Spleen (tissue), 11 donors: ENCODE results near the gene FBXW8. TPM values are rescaled to one million over a fixed set of nuclear protein-coding genes. Genes with fewer than 3 reads are reported as not detected.

Source experiments
- DNase-seq: peaks from one replicate; pipeline ENCODE4 v3.0.0-alpha.2; 2020
- H3K27ac ChIP-seq, 8 donors: fragments of 200-600 bp; sonication (generic) in 7 of 8; 1 replicate in 4 of 8; 2 replicates in 4 of 8; pipeline versions ENCODE4 v1.5.0 to v1.8.0; 2016 to 2021; ENCODE audit warnings: inconsistent platforms in 4 of 8, mild to moderate bottlenecking in 4 of 8, moderate library complexity in 1 of 8
- H3K27me3 ChIP-seq, 7 donors: fragments of 200-600 bp; sonication (generic) in 6 of 7; replicated peaks in 1 of 7; 1 replicate in 4 of 7; 2 replicates in 3 of 7; pipeline versions ENCODE4 v1.5.0 to v1.8.0; 2016 to 2021; ENCODE audit warnings: inconsistent platforms in 3 of 7, mild to moderate bottlenecking in 1 of 7
- H3K36me3 ChIP-seq, 6 donors: fragments of 200-600 bp; sonication (generic) in 5 of 6; 1 replicate in 4 of 6; 2 replicates in 2 of 6; pipeline versions ENCODE4 v1.5.0 to v1.8.0; 2016 to 2021; ENCODE audit warnings: inconsistent platforms in 2 of 6
- H3K4me1 ChIP-seq, 6 donors: fragments of 200-600 bp; sonication (generic) in 5 of 6; 1 replicate in 3 of 6; 2 replicates in 3 of 6; pipeline versions ENCODE4 v1.5.0 to v1.8.0; 2016 to 2021; ENCODE audit warnings: inconsistent platforms in 3 of 6
- H3K4me3 ChIP-seq, 8 donors: fragments of 200-600 bp; sonication (generic) in 7 of 8; 1 replicate in 4 of 8; 2 replicates in 4 of 8; pipeline versions ENCODE4 v1.5.0 to v1.8.0; 2016 to 2021; ENCODE audit warnings: inconsistent platforms in 4 of 8, mild to moderate bottlenecking in 4 of 8, moderate library complexity in 2 of 8
- H3K9me3 ChIP-seq, 8 donors: fragments of 200-600 bp; sonication (generic) in 7 of 8; 1 replicate in 4 of 8; 2 replicates in 4 of 8; pipeline versions ENCODE4 v1.5.0 to v1.8.0; 2016 to 2021; ENCODE audit warnings: inconsistent platforms in 4 of 8
- POLR2A ChIP-seq, 3 donors: fragments of 450-650 bp; IDR thresholded peaks; one replicate each; pipeline ENCODE4 v1.5.1; 2017; ENCODE audit warnings: antibody characterized with exemption in 3 of 3, mild to moderate bottlenecking in 1 of 3
- POLR2AphosphoS5 ChIP-seq, 3 donors: sonication (generic); formaldehyde crosslinking; IDR thresholded peaks; one replicate each; pipeline ENCODE4 v1.5.1; 2017; ENCODE audit warnings: antibody characterized with exemption in 3 of 3
- WGBS, 5 donors: extraction: QIAGEN DNeasy Blood & Tissue Kit in 3 of 5; methylation state at CpG; one replicate each; pipeline versions ENCODE4 v1.1.5 to v1.1.7; 2013 to 2018; 5-methylcytosine and 5-hydroxymethylcytosine counted together
- intact Hi-C: fragments of 100-400 bp; cut with DNase I; formaldehyde crosslinking; loops from one replicate; pipeline ENCODE4 v1.15.0; 2023; ENCODE audit warnings: low total_unique reads
- polyA plus RNA-seq, 3 donors: library from polyadenylated mRNA; stranded (reverse); fragments of 200-250 nt; gene quantifications; one replicate each; pipeline ENCODE4 v1.2.1, GENCODE V29; 2013
- total RNA-seq, 7 donors: library from RNA; depleted of rRNA in 3 of 7; stranded (reverse); fragments of >200 nt in 3 of 7; fragmentation: NEBNext Ultra II Directional in 4 of 7; extraction: Animal tissue kit (Norgen Biotek cat#: 25700) in 4 of 7; gene quantifications; one replicate each; pipeline versions ENCODE4 v1.1.0 to v1.2.1, GENCODE V29; 2016 to 2021
- TF ChIP-seq, protein P1 (sequence below), 11 experiments: fragments of 200-600 bp in 7 of 11; fragments of 450-650 bp in 4 of 11; sonication (generic) in 4 of 11; IDR thresholded peaks in 8 of 11; conservative IDR thresholded peaks in 3 of 11; 1 replicate in 7 of 11; 2 replicates in 4 of 11; pipeline versions ENCODE4 v1.4.0 to v1.8.0; 2016 to 2021; ENCODE audit warnings: antibody characterized with exemption in 11 of 11, inconsistent platforms in 4 of 11, mild to moderate bottlenecking in 1 of 11
- donor health status: healthy with polysubstance abuse.
- donor health status: DM: no; HTN: no; CAD: no; lungs with moderate emphysema.
- donor health status: DM: no; HTN: no; CAD: no.
- donor health status: Bipolar disorder and iron deficiency.
- donor health status: healthy.
- donor health status: DM: no; HTN: no; CAD: no.
- donor health status: DM: yes; HTN: yes; CAD: no.

The FBXW8 gene
- total and polyA plus RNA-seq, 10 donors: 2.2 to 17.3 (median 11.8) TPM

GRCh38 chr12:117041798-117042170, 131.0 kb downstream of the FBXW8 start:
- Histone ChIP-seq H3K27me3 (peaks cover 0 to 16% (median 0%) of the 10 kb centered on the region in 7 donors), H3K4me3 (no peak overlapping the region), H3K4me1 (peaks cover 0 to 65% (median 19%) of the 10 kb centered on the region in 6 donors), H3K27ac (no peak overlapping the region), H3K36me3 (peaks cover 0 to 26% (median 0%) of the 10 kb centered on the region in 6 donors), H3K9me3 (no peaks in the 10 kb centered on the region)
- intact Hi-C loops: no loop called here
- WGBS, 5 donors: 91 to 96% (median 92%) methylated on average over 11 of the region's 11 CpGs
- DNase-seq: no peak
- TF ChIP-seq POLR2AphosphoS5 (IDR thresholded peaks at IDR 0.05) (no peak), POLR2A (IDR thresholded peaks at IDR 0.05) (no peak)
- TF ChIP-seq, protein P1, sequence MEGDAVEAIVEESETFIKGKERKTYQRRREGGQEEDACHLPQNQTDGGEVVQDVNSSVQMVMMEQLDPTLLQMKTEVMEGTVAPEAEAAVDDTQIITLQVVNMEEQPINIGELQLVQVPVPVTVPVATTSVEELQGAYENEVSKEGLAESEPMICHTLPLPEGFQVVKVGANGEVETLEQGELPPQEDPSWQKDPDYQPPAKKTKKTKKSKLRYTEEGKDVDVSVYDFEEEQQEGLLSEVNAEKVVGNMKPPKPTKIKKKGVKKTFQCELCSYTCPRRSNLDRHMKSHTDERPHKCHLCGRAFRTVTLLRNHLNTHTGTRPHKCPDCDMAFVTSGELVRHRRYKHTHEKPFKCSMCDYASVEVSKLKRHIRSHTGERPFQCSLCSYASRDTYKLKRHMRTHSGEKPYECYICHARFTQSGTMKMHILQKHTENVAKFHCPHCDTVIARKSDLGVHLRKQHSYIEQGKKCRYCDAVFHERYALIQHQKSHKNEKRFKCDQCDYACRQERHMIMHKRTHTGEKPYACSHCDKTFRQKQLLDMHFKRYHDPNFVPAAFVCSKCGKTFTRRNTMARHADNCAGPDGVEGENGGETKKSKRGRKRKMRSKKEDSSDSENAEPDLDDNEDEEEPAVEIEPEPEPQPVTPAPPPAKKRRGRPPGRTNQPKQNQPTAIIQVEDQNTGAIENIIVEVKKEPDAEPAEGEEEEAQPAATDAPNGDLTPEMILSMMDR (IDR thresholded peaks at IDR 0.05 in 8 of 11, conservative IDR thresholded peaks at IDR 0.05 in 3 of 11): no peak

DNA sequence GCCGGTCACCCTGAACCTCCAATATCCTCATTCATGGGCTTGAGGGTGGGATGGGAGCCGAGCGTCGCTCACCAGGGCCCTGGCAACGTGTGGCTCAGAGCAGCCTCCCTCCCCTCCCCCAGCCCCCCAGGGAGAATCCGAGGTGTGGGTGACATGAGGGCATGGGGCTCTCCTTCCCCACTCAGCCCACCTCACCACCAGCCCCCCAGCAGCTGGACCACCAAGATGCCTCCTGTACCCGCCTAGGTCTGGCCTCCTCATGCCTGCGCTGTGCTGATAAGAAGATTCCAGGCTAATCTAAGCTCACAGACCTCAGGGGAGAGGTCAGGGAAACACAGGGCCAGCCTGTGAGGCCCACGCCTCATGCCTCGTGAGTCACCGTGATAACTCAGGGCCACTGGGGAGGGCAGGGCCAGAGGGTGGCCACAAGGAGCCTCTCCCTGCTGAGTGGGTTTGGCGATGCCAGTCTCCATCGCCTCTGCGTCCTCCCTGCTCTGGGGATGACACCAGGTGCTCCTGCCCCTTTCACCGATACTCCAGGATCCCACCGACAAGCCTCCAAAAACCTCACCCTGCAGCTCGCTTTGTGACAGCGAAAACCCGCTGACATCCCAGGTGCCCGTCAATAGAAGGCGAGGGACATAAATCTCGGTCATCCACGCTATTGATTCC, 131.6 kb downstream of the FBXW8 start:
- Histone ChIP-seq H3K4me3 (no peak overlapping the region), H3K36me3 (peaks cover 0 to 28% (median 0%) of the 10 kb centered on the region in 6 donors), H3K9me3 (no peaks in the 10 kb centered on the region), H3K27ac (no peak overlapping the region), H3K27me3 (peaks cover 0 to 11% (median 0%) of the 10 kb centered on the region in 7 donors), H3K4me1 (peaks cover 0 to 66% (median 19%) of the 10 kb centered on the region in 6 donors)
- WGBS, 5 donors: 75 to 86% (median 82%) methylated on average over 22 to 23 of the region's 23 CpGs
- peak; percentile 57 to 86 (median 82) for TF ChIP-seq POLR2AphosphoS5 (IDR thresholded peaks at IDR 0.05)
- TF ChIP-seq, protein P1 (IDR thresholded peaks at IDR 0.05 in 8 of 11, conservative IDR thresholded peaks at IDR 0.05 in 3 of 11): no peak
- intact Hi-C loops: no loop called here
- DNase-seq: no peak

GRCh38 chr12:117042862-117043261, 132.1 kb downstream of the FBXW8 start:
- H3K4me1 ChIP-seq: peaks cover 0 to 66% (median 19%) of the 10 kb centered on the region in 6 donors
- intact Hi-C loops: no loop called here
- no peak overlapping the region for H3K27ac ChIP-seq
- TF ChIP-seq, protein P1 (IDR thresholded peaks at IDR 0.05 in 8 of 11, conservative IDR thresholded peaks at IDR 0.05 in 3 of 11): no peak
- TF ChIP-seq POLR2AphosphoS5 (IDR thresholded peaks at IDR 0.05): no peak
- TF ChIP-seq POLR2A (IDR thresholded peaks at IDR 0.05): no peak
- no peak overlapping the region for H3K4me3 ChIP-seq
- peaks cover 0 to 26% (median 0%) of the 10 kb centered on the region in 6 donors for H3K36me3 ChIP-seq
- H3K27me3 ChIP-seq: peaks cover 0 to 7% (median 0%) of the 10 kb centered on the region in 7 donors
- WGBS, 5 donors: 73 to 82% (median 76%) methylated on average over 6 of the region's 6 CpGs
- no peaks in the 10 kb centered on the region for H3K9me3 ChIP-seq
- no peak for DNase-seq

DNA sequence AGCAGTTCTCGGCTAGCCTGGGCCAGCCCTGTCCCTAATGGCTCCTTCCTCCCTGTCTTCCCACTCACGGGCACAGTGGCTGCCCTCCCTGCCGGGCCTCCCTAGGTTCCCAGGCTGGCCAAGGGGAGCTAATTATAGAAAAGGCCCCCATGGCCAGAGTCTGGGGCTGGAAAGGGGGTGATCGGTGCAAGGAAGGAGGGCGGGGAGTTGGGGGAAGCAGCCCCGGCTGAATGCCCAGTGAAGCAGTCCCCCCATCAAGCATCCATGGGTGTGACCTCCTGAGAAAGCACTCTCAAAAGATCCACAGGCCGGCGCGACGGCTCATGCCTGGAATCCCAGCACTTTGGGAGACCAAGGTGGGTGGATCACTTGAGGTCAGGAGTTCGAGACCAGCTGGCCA, 133.6 kb downstream of the FBXW8 start:
- WGBS, 5 donors: 92 to 95% (median 93%) methylated on average over 6 to 11 of the region's 11 CpGs
- peaks cover 0 to 25% (median 0%) of the 10 kb centered on the region in 6 donors for H3K36me3 ChIP-seq
- no peaks in the 10 kb centered on the region for H3K27me3 ChIP-seq
- H3K9me3 ChIP-seq: no peaks in the 10 kb centered on the region
- no peak overlapping the region for H3K27ac ChIP-seq
- TF ChIP-seq POLR2AphosphoS5 (IDR thresholded peaks at IDR 0.05) (no peak), POLR2A (IDR thresholded peaks at IDR 0.05) (no peak)
- TF ChIP-seq, protein P1 (IDR thresholded peaks at IDR 0.05 in 8 of 11, conservative IDR thresholded peaks at IDR 0.05 in 3 of 11): no peak
- no peak for DNase-seq
- intact Hi-C loops: no loop called here
- no peak overlapping the region for H3K4me3 ChIP-seq
- H3K4me1 ChIP-seq: peaks cover 0 to 80% (median 28%) of the 10 kb centered on the region in 6 donors
